ENCODE results near the gene EIF2B2.
A peak's percentile ranks its signal among the peaks of the same experiment; 100 is the strongest.

The EIF2B2 gene

DNA sequence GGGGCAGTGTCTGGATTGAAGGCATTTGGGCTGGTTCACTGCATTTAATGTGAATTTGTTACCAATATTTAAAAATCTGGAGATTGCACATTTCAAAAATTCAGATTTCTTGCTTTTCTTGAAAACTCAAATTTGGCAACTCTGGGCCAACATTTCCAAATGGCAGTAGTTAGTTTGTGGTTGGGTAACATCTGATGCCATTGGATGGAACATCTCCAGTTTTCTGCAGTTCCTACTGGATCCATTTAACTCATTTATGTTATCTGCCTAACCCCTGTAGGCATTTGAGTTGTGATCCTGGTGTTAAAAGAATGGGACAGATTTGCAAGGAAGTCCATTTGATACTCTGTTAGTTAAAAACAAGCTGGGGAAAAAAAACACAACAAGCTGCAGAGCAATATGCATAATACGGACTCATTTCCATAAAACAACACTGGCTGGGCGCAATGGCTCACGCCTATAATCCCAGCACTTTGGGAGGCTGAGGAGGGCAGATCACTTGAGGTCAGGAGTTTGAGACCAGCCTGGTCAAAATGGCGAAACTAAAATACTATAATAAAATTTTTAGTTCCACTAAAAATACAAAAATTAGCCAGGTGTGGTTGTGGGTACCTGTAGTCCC, 7.9 kb downstream of the EIF2B2 start:
- TF ChIP-seq, protein P1, sequence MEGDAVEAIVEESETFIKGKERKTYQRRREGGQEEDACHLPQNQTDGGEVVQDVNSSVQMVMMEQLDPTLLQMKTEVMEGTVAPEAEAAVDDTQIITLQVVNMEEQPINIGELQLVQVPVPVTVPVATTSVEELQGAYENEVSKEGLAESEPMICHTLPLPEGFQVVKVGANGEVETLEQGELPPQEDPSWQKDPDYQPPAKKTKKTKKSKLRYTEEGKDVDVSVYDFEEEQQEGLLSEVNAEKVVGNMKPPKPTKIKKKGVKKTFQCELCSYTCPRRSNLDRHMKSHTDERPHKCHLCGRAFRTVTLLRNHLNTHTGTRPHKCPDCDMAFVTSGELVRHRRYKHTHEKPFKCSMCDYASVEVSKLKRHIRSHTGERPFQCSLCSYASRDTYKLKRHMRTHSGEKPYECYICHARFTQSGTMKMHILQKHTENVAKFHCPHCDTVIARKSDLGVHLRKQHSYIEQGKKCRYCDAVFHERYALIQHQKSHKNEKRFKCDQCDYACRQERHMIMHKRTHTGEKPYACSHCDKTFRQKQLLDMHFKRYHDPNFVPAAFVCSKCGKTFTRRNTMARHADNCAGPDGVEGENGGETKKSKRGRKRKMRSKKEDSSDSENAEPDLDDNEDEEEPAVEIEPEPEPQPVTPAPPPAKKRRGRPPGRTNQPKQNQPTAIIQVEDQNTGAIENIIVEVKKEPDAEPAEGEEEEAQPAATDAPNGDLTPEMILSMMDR (IDR thresholded peaks at IDR 0.05; ENCODE audit: insufficient read depth, low read depth, low read length, missing control alignments) = no peak
- no peak overlapping the region for H3K4me3 ChIP-seq (ENCODE audit: low read depth, low read length)
- no peak for DNase-seq (ENCODE audit: low read depth)

DNA sequence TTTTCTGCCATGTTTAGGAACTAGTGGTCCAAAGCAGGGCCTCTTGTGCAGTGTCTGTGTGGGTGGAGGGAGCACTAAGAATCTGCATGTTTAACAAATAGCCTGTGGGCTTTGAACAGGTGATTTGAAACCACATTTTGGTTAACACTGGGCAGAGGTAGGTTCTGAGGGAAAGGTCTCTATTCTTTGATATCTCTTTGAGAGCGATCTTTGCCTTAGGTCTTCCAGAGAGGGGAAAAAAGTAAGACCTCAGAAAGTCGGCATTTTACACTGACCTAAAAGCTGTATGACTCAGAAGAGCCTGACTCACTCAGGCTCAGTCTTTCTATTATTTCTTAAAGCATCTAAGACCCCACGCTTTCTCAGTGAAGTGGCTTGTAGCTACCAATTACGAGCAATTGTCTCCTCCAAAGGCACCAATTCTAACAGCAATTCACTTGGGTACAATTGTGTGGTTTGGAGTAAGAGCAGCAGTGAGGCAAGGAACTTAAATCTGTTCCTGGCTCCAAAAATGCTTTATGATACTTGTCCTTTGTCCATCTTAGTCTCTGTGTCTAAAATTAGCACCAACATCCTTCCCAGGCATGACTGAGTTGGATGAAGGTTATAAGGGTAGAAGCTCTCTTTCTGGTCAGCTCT, 8.8 kb downstream of the EIF2B2 start:
- no peak for DNase-seq (ENCODE audit: low read depth)
- no peak overlapping the region for H3K4me3 ChIP-seq (ENCODE audit: low read depth, low read length)
- TF ChIP-seq, protein P1 (IDR thresholded peaks at IDR 0.05; ENCODE audit: insufficient read depth, low read depth, low read length, missing control alignments) = no peak

DNA sequence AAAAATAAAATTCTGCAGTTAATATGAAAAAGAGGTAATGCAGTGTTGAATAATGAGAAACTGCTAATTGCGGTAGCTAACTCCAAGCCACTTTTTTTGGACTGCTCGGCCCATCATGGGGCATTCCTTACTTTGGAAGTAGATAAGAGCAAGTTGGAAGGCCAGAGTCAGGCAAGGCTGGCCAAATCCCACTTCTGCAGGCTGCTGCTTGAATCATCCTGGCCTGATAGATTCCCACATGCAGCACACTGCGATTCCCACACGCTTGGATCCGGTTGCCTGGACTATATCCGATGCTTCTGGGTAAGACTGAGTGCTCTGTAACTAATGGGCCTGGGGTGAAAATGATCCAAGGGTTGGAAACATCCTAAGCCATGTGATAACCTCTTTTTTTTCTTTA, 10.6 kb downstream of the EIF2B2 start:
- TF ChIP-seq, protein P1 (IDR thresholded peaks at IDR 0.05; ENCODE audit: insufficient read depth, low read depth, low read length, missing control alignments) = no peak
- H3K4me3 ChIP-seq (ENCODE audit: low read depth, low read length) = no peak overlapping the region
- DNase-seq (ENCODE audit: low read depth) = no peak

DNA sequence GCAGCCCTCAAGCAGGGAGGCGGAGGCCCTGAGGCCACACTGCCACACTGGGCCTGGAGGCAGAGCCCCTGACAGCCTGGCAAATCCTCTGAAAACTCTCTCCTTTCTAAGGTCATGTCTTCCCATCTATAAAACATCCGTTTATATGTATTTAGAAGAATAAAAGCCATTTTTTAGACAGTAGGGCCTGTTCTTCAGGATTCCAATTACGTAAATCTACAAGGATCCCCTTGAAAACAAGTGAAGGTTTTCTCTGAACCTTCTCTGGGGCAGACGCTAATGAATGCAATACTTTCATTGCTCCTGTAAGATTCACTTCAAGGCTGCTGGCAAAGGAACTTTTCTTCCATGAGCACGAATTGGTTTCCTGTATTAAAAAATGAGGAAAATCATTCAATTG, 12.8 kb downstream of the EIF2B2 start:
- no peak for DNase-seq (ENCODE audit: low read depth)

DNA sequence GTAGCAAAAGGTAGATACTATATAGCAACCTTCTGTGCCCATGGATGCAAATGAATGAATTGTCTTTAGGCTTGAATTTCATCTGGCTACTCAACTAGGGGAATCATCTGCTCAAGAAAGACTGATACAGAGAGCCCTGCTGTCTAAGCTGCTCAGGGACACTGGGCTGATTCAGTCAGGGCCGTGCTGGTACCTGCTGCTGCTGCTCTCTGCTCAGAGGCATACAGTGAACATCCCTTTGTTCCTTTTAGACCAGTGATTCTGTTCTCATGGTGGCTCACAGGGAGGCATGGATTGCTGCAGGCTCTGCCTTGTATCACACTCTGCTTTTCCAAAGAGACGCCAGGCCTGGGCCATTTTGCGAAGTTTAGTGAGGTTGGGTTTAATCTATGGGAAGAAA, 14.1 kb downstream of the EIF2B2 start:
- no peak overlapping the region for H3K4me3 ChIP-seq (ENCODE audit: low read depth, low read length)
- DNase-seq (ENCODE audit: low read depth) = no peak
- TF ChIP-seq, protein P1 (IDR thresholded peaks at IDR 0.05; ENCODE audit: insufficient read depth, low read depth, low read length, missing control alignments) = no peak

More for the DNA sequence above, 12.8 kb downstream of the EIF2B2 start:
- H3K4me3 ChIP-seq (ENCODE audit: low read depth, low read length) = no peak overlapping the region
- TF ChIP-seq, protein P1 (IDR thresholded peaks at IDR 0.05; ENCODE audit: insufficient read depth, low read depth, low read length, missing control alignments) = no peak

DNA sequence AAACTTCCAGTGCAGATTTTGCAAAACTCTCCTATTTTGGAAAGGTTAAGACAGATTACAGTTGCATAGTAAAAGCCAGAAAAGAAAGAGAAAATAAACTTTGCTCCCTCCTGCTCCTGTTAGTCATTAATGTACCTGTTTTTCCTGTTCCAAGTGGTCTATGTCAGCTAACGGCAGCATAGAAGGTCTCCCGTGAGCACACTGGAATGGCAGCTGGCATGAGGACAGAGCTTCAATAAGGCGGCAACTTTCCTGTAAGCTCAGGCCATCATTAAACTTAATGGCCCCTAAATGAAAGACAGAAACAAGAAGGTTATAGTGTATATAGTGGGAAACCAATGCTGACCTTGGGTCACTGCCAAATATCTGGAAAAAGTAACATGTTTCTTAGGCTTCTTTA, 16.0 kb downstream of the EIF2B2 start:
- TF ChIP-seq, protein P1 (IDR thresholded peaks at IDR 0.05; ENCODE audit: insufficient read depth, low read depth, low read length, missing control alignments) = no peak
- no peak overlapping the region for H3K4me3 ChIP-seq (ENCODE audit: low read depth, low read length)
- DNase-seq (ENCODE audit: low read depth) = no peak

DNA sequence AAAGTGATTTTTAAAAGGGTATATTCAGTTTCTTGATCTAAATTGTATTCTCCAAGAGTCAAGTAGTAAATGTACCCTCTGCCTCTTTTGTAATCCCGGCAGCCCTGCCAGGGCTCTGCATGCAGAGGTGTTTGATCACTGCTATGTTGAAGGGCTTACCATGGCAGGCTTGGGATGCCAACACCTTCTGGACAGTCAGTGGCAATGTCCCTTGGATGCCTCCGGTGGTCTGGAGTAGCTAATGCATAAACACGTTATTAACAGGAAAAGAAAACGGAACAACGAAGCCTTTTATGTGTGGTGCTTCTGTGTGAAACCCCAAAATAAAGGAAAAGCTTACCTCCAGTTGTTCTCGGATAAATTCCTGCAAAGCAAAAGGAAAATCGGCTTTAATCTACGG, 19.9 kb downstream of the EIF2B2 start:
- H3K4me3 ChIP-seq (ENCODE audit: low read depth, low read length) = no peak overlapping the region
- peak; percentile 11 for DNase-seq (ENCODE audit: low read depth)
- TF ChIP-seq, protein P1 (IDR thresholded peaks at IDR 0.05; ENCODE audit: insufficient read depth, low read depth, low read length, missing control alignments) = peak; percentile 37

Measured in GM12865 (cell line).